HCEC 1CT (cell line): ENCODE data around the gene EXOSC7.

Experiments used
- DNase-seq: peaks from one replicate; pipeline ENCODE4 v3.0.0-alpha.2; 2017

Gene EXOSC7

GRCh38 chr3:44993471-44994205, 17.6 kb downstream of the EXOSC7 start:
- peak; percentile 82 for DNase-seq

- DNase-seq, result peak; percentile 32
Observed at GRCh38 chr3:44995142-44995770, 19.2 kb downstream of the EXOSC7 start.

- DNase-seq, result no peak
Observed at GRCh38 chr3:44996556-44996969, 20.5 kb downstream of the EXOSC7 start.

- no peak for DNase-seq
Observed at GRCh38 chr3:44999782-45000181, 23.7 kb downstream of the EXOSC7 start.

GRCh38 chr3:45000823-45001222, 24.8 kb downstream of the EXOSC7 start:
- DNase-seq, result no peak

- DNase-seq, result no peak
Observed at GRCh38 chr3:45001738-45002137, 25.7 kb downstream of the EXOSC7 start.

GRCh38 chr3:45002139-45002660, 26.2 kb downstream of the EXOSC7 start:
- DNase-seq, result no peak

GRCh38 chr3:45002720-45003119, 26.7 kb downstream of the EXOSC7 start:
- no peak for DNase-seq

- no peak for DNase-seq
Observed at GRCh38 chr3:45003406-45003805, 27.4 kb downstream of the EXOSC7 start.

GRCh38 chr3:45003859-45004258, 27.8 kb downstream of the EXOSC7 start:
- no peak for DNase-seq

- DNase-seq, result no peak
Observed at GRCh38 chr3:45007091-45007490, 31.0 kb downstream of the EXOSC7 start.

- peak; percentile 71 for DNase-seq
Observed at GRCh38 chr3:45008117-45008516, 32.1 kb downstream of the EXOSC7 start.

GRCh38 chr3:45009868-45010267, 33.8 kb downstream of the EXOSC7 start:
- DNase-seq, result no peak

- DNase-seq, result peak; percentile 74
Observed at GRCh38 chr3:45010811-45011333, 34.8 kb downstream of the EXOSC7 start.

- DNase-seq, result peak; percentile 95
Observed at GRCh38 chr3:45011756-45012508, 35.9 kb downstream of the EXOSC7 start.

GRCh38 chr3:45012577-45012976, 36.5 kb downstream of the EXOSC7 start:
- DNase-seq, result no peak

- no peak for DNase-seq
Observed at GRCh38 chr3:45016916-45017315, 40.9 kb downstream of the EXOSC7 start.

- DNase-seq, result no peak
Observed at GRCh38 chr3:45017821-45018220, 41.8 kb downstream of the EXOSC7 start.

- DNase-seq, result no peak
Observed at GRCh38 chr3:45020534-45020933, 44.5 kb downstream of the EXOSC7 start.

GRCh38 chr3:45021524-45022297, 45.7 kb downstream of the EXOSC7 start:
- DNase-seq, result no peak

GRCh38 chr3:45023675-45024074, 47.6 kb downstream of the EXOSC7 start:
- DNase-seq, result no peak

- DNase-seq, result no peak
Observed at GRCh38 chr3:45024542-45025255, 48.7 kb downstream of the EXOSC7 start.
